ENCODE measurements around the gene NEGR1. TPM values are rescaled to one million over a fixed set of nuclear protein-coding genes. Genes with fewer than 3 reads are reported as not detected.

Gene NEGR1
- total and polyA plus RNA-seq, 4 donors, result 0.86 to 7.3 (median 2.5) TPM

DNA sequence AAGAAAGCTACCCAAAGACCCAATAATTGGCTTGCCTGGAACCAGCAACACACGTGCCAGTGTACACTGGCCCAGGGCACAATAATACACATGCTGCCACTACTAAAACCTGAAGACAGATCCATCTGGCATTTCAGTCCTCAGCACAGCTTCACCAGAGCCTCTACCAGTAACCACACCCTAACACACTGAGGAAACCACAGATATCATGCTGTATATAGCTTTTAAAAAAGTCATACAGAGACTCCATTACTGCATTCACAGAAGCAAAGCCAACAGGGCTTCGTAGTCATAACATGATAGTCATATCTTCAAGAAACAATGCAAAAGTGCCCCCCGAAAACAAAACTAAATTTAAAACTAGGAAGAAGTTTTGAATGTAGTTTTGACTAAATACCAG, 40.6 kb upstream of the NEGR1 start:
- DNase-seq (no peak), ATAC-seq (ENCODE audit: insufficient read depth, low FRiP score) (no peak)
- Histone ChIP-seq H3K9me3 (ENCODE audit: control insufficient read depth in 4 of 4, insufficient read depth in 3 of 4, low read length in 3 of 4) (peaks cover 0 to 2% (median 0%) of the 10 kb centered on the region in 4 donors), H3K4me1 (ENCODE audit: control insufficient read depth in 5 of 5, insufficient read depth in 5 of 5, low read length in 5 of 5) (no peaks in the 10 kb centered on the region), H3K27me3 (ENCODE audit: control insufficient read depth in 3 of 3, insufficient read depth in 3 of 3, low read length in 2 of 3) (no peaks in the 10 kb centered on the region), H3K36me3 (ENCODE audit: control insufficient read depth in 4 of 4, insufficient read depth in 4 of 4, low read length in 4 of 4) (no peaks in the 10 kb centered on the region), H3K9ac (ENCODE audit: insufficient read depth in 1 of 2, low read length in 2 of 2) (no peak overlapping the region), H3K27ac (ENCODE audit: low read depth in 1 of 2, low read length in 1 of 2) (no peak overlapping the region), H3K4me3 (no peak overlapping the region)
- WGBS, 2 donors, result 81% methylated on average over 3 of the region's 3 CpGs; no CpG with 5 or more reads in 1 of the 2 donors
- TF ChIP-seq, protein P1, sequence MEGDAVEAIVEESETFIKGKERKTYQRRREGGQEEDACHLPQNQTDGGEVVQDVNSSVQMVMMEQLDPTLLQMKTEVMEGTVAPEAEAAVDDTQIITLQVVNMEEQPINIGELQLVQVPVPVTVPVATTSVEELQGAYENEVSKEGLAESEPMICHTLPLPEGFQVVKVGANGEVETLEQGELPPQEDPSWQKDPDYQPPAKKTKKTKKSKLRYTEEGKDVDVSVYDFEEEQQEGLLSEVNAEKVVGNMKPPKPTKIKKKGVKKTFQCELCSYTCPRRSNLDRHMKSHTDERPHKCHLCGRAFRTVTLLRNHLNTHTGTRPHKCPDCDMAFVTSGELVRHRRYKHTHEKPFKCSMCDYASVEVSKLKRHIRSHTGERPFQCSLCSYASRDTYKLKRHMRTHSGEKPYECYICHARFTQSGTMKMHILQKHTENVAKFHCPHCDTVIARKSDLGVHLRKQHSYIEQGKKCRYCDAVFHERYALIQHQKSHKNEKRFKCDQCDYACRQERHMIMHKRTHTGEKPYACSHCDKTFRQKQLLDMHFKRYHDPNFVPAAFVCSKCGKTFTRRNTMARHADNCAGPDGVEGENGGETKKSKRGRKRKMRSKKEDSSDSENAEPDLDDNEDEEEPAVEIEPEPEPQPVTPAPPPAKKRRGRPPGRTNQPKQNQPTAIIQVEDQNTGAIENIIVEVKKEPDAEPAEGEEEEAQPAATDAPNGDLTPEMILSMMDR (IDR thresholded peaks at IDR 0.05; ENCODE audit: control extremely low read depth, extremely low read depth), result no peak

DNA sequence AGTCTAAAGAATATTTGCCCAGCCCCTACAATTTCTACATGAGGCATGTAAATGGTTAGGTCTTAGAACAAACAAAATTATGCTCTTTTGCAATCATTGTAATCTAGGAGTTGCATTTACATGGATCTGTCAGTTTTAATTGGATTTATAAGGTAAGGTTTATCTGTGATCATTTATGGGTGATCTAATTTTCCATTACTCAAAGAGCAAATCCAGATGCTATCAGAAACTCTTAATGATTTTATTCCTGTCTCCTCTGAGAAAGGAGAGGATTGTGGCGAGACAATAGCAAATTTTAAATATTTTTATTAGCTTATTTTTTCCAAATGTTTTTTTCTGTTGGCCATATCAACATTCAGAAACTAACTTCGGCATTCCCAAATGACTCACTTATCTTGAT, 14.2 kb upstream of the NEGR1 start:
- Histone ChIP-seq H3K27me3 (ENCODE audit: control insufficient read depth in 3 of 3, insufficient read depth in 3 of 3, low read length in 2 of 3) (no peaks in the 10 kb centered on the region), H3K36me3 (ENCODE audit: control insufficient read depth in 4 of 4, insufficient read depth in 4 of 4, low read length in 4 of 4) (no peaks in the 10 kb centered on the region), H3K27ac (ENCODE audit: low read depth in 1 of 2, low read length in 1 of 2) (no peak overlapping the region), H3K9ac (ENCODE audit: insufficient read depth in 1 of 2, low read length in 2 of 2) (no peak overlapping the region), H3K9me3 (ENCODE audit: control insufficient read depth in 4 of 4, insufficient read depth in 3 of 4, low read length in 3 of 4) (no peaks in the 10 kb centered on the region), H3K4me3 (no peak overlapping the region), H3K4me1 (ENCODE audit: control insufficient read depth in 5 of 5, insufficient read depth in 5 of 5, low read length in 5 of 5) (no peaks in the 10 kb centered on the region)
- DNase-seq (no peak), ATAC-seq (ENCODE audit: insufficient read depth, low FRiP score) (no peak)
- WGBS, 2 donors, result 91 to 92% methylated on average over 2 of the region's 2 CpGs
- TF ChIP-seq, protein P1 (IDR thresholded peaks at IDR 0.05; ENCODE audit: control extremely low read depth, extremely low read depth), result no peak

DNA sequence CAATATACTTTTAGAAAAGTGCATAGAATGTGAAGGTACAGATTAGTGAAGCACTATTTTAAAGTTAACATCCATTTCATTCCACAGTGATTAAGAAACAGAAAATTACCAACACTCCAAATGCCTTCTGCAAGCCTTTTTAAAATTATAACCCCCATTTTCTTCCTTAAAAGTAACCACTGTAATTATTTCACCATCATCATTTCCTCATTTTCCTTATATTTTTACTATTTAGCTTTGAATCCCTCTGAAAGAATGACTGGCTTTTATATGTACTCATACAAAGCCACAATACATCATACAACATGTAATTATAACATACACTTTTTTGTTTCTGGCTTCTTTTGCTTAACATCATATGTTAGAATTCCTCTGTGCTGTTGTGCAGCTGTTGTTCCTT, 6.5 kb upstream of the NEGR1 start:
- no peaks in the 10 kb centered on the region for H3K36me3 ChIP-seq (ENCODE audit: control insufficient read depth in 4 of 4, insufficient read depth in 4 of 4, low read length in 4 of 4)
- H3K27me3 ChIP-seq (ENCODE audit: control insufficient read depth in 3 of 3, insufficient read depth in 3 of 3, low read length in 2 of 3), result peaks cover 0 to 11% (median 0%) of the 10 kb centered on the region in 3 donors
- no peak overlapping the region for H3K27ac ChIP-seq (ENCODE audit: low read depth in 1 of 2, low read length in 1 of 2)
- no peaks in the 10 kb centered on the region for H3K9me3 ChIP-seq (ENCODE audit: control insufficient read depth in 4 of 4, insufficient read depth in 3 of 4, low read length in 3 of 4)
- no peak overlapping the region for H3K4me3 ChIP-seq
- peaks cover 0 to 11% (median 7%) of the 10 kb centered on the region in 5 donors for H3K4me1 ChIP-seq (ENCODE audit: control insufficient read depth in 5 of 5, insufficient read depth in 5 of 5, low read length in 5 of 5)
- H3K9ac ChIP-seq (ENCODE audit: insufficient read depth in 1 of 2, low read length in 2 of 2), result no peak overlapping the region
- TF ChIP-seq, protein P1 (IDR thresholded peaks at IDR 0.05; ENCODE audit: control extremely low read depth, extremely low read depth), result no peak
- ATAC-seq (ENCODE audit: insufficient read depth, low FRiP score) (no peak), DNase-seq (no peak)

DNA sequence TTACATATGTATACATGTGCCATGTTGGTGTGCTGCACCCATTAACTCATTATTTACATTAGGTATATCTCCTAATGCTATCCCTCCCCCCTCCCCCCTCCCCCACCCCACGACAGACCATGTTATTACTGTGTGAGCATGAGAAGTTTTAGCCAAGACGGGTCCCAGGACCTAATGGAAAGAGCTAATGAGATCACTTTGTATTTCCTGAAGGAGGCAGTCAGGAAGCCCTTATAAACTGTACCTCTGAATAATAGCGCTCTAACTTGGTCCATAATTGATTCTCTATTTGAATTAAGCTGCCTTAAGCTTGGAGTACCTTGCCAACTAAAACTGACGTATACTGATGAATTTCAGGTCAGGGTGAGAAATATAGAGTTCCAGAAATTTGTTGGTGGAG, 4.1 kb upstream of the NEGR1 start:
- Histone ChIP-seq H3K27me3 (ENCODE audit: control insufficient read depth in 3 of 3, insufficient read depth in 3 of 3, low read length in 2 of 3) (peaks cover 0 to 19% (median 0%) of the 10 kb centered on the region in 3 donors), H3K9me3 (ENCODE audit: control insufficient read depth in 4 of 4, insufficient read depth in 3 of 4, low read length in 3 of 4) (peaks cover 0 to 4% (median 0%) of the 10 kb centered on the region in 4 donors), H3K36me3 (ENCODE audit: control insufficient read depth in 4 of 4, insufficient read depth in 4 of 4, low read length in 4 of 4) (no peaks in the 10 kb centered on the region), H3K9ac (ENCODE audit: insufficient read depth in 1 of 2, low read length in 2 of 2) (no peak overlapping the region), H3K4me1 (ENCODE audit: control insufficient read depth in 5 of 5, insufficient read depth in 5 of 5, low read length in 5 of 5) (peaks cover 0 to 15% (median 7%) of the 10 kb centered on the region in 5 donors), H3K27ac (ENCODE audit: low read depth in 1 of 2, low read length in 1 of 2) (no peak overlapping the region), H3K4me3 (no peak overlapping the region)
- TF ChIP-seq, protein P1 (IDR thresholded peaks at IDR 0.05; ENCODE audit: control extremely low read depth, extremely low read depth), result no peak
- 64 to 68% methylated on average over 4 of the region's 4 CpGs for WGBS, 2 donors
- ATAC-seq (ENCODE audit: insufficient read depth, low FRiP score) (no peak), DNase-seq (no peak)

Data from lung (tissue), 12 donors.